GM23338 (cell line): ENCODE results near the gene MXRA8. TPM values are rescaled to one million over a fixed set of nuclear protein-coding genes. Genes with fewer than 3 reads are reported as not detected.
"Not testable (repeated sequence)": the region's sequence is repeated elsewhere in the genome, so short reads cannot be mapped to it uniquely, and the experiment has no call there.

Experiments used
- ATAC-seq: fragments of 200-7000 bp; cut with Tn5 transposase; 3 replicates; pipeline ENCODE4 v1.9.1; 2020
- DNase-seq: peaks from one replicate; pipeline ENCODE4 v3.0.0-alpha.2; 2015; ENCODE audit warnings: low spot score
- H2AFZ ChIP-seq: fragments of 200-600 bp; sonication (generic); 2 replicates; pipeline ENCODE4 v1.8.0; 2016; ENCODE audit warnings: antibody characterized with exemption, mild to moderate bottlenecking, moderate library complexity
- H3F3A ChIP-seq: fragments of 200-600 bp; sonication (generic); replicated peaks from 2 replicates; pipeline ENCODE4 v1.8.0; 2017; ENCODE audit warnings: antibody characterized with exemption, mixed run types, low read depth
- H3K27ac ChIP-seq: fragments of 200-600 bp; sonication (generic); 2 replicates; pipeline ENCODE4 v1.6.1; 2016; ENCODE audit warnings: low read depth
- H3K27me3 ChIP-seq: fragments of 200-600 bp; sonication (generic); 2 replicates; pipeline ENCODE4 v1.8.0; 2016; ENCODE audit warnings: mild to moderate bottlenecking, mixed run types, moderate library complexity; ENCODE audit not compliant: insufficient read depth
- H3K36me3 ChIP-seq: fragments of 200-600 bp; sonication (generic); 2 replicates; pipeline ENCODE4 v1.8.0; 2016; ENCODE audit warnings: mild to moderate bottlenecking; ENCODE audit not compliant: insufficient read depth
- H3K4me1 ChIP-seq: fragments of 200-600 bp; sonication (generic); 2 replicates; pipeline ENCODE4 v1.8.0; 2016; ENCODE audit warnings: mild to moderate bottlenecking, moderate library complexity; ENCODE audit not compliant: insufficient read depth
- H3K4me2 ChIP-seq: fragments of 200-600 bp; sonication (generic); 2 replicates; pipeline ENCODE4 v1.7.1; 2017; ENCODE audit warnings: mixed run types
- H3K4me3 ChIP-seq: fragments of 200-600 bp; sonication (generic); 2 replicates; pipeline ENCODE4 v1.6.1; 2016; ENCODE audit warnings: mixed run types
- H3K79me2 ChIP-seq: fragments of 200-600 bp; sonication (generic); replicated peaks from 2 replicates; pipeline ENCODE4 v1.8.0; 2017; ENCODE audit warnings: mild to moderate bottlenecking; ENCODE audit not compliant: insufficient read depth
- H3K9me2 ChIP-seq: fragments of 200-600 bp; sonication (generic); 2 replicates; pipeline ENCODE4 v1.8.0; 2017; ENCODE audit not compliant: insufficient read depth
- H4K20me1 ChIP-seq: fragments of 200-600 bp; sonication (generic); replicated peaks from 2 replicates; pipeline ENCODE4 v1.8.0; 2017; ENCODE audit warnings: mild to moderate bottlenecking; ENCODE audit not compliant: insufficient read depth
- H3K27ac Mint-ChIP-seq: 2 replicates; pipeline ENCODE4 v1.8.0; 2020; ENCODE audit warnings: inconsistent platforms, mild to moderate bottlenecking, moderate library complexity, mixed read lengths
- H3K27me3 Mint-ChIP-seq: 3 replicates; pipeline ENCODE4 v1.8.0; 2022; ENCODE audit warnings: low read depth, mild to moderate bottlenecking, moderate library complexity, mixed read lengths, inconsistent platforms; ENCODE audit not compliant: insufficient read depth, poor library complexity
- H3K36me3 Mint-ChIP-seq: 3 replicates; pipeline ENCODE4 v1.8.0; 2021; ENCODE audit warnings: low read depth, mild to moderate bottlenecking, inconsistent platforms, moderate library complexity, mixed read lengths
- H3K4me1 Mint-ChIP-seq: 3 replicates; pipeline ENCODE4 v1.8.0; 2020; ENCODE audit warnings: mild to moderate bottlenecking, inconsistent platforms, mixed read lengths
- H3K4me3 Mint-ChIP-seq: 3 replicates; pipeline ENCODE4 v1.8.0; 2021; ENCODE audit warnings: moderate library complexity, mild to moderate bottlenecking, inconsistent platforms, mixed read lengths
- H3K9me3 Mint-ChIP-seq: 3 replicates; pipeline ENCODE4 v1.8.0; 2020; ENCODE audit warnings: moderate library complexity, mild to moderate bottlenecking, inconsistent platforms, mixed read lengths
- CTCF ChIP-seq, 2 experiments: fragments of 200-600 bp in 1 of 2; sonication (generic) in 1 of 2; conservative IDR thresholded peaks; 2 replicates each; pipeline versions ENCODE4 v1.5.1 to v1.6.1; 2016 to 2017; ENCODE audit warnings: antibody characterized with exemption in 2 of 2, low read depth in 2 of 2, mild to moderate bottlenecking in 2 of 2, moderate library complexity in 1 of 2
- NANOG ChIP-seq: IDR thresholded peaks from 2 replicates; pipeline ENCODE4 v1.6.1; 2016; ENCODE audit warnings: antibody characterized with exemption, borderline replicate concordance
- POLR2AphosphoS5 ChIP-seq: IDR thresholded peaks from 2 replicates; pipeline ENCODE4 v1.6.1; 2016; ENCODE audit warnings: antibody characterized with exemption, low read depth
- REST ChIP-seq: IDR thresholded peaks from one replicate; pipeline ENCODE4 v1.6.1; 2018; ENCODE audit warnings: antibody characterized with exemption; ENCODE audit not compliant: unreplicated experiment
- polyA plus RNA-seq: library from polyadenylated mRNA; unstranded; fragments of >200 nt; fragmentation: Nextera tagmentation; extraction: Ambion mirVana; gene quantifications from 2 replicates; pipeline ENCODE4 v1.2.1, GENCODE V29; 2016
- total RNA-seq: library from RNA; depleted of rRNA; stranded (reverse); fragments of >200 nt; shearing (Covaris generic); gene quantifications from 2 replicates; pipeline ENCODE4 v1.2.3, GENCODE V29; 2014

MXRA8 gene
- total and polyA plus RNA-seq, 2 experiments from 2014 or later, result 9.1 to 17.2 TPM

GRCh38 chr1:1370771-1371300 is 12.5 kb upstream of the MXRA8 start (continued):
- TF ChIP-seq REST (no peak), CTCF (conservative IDR thresholded peaks at IDR 0.05; ENCODE audit: low read depth in 2 of 2) (no peak)

- not testable (repeated sequence) for ATAC-seq, H3K9me3 Mint-ChIP-seq, H3K4me3 Mint-ChIP-seq, H3K4me1 ChIP-seq, H3K36me3 Mint-ChIP-seq, H3K4me3 ChIP-seq, H3K27me3 ChIP-seq, H3K27ac ChIP-seq, H3K9me2 ChIP-seq, H3K36me3 ChIP-seq, DNase-seq, H3K4me1 Mint-ChIP-seq, H3K4me2 ChIP-seq, H2AFZ ChIP-seq, H3K27me3 Mint-ChIP-seq, H3K27ac Mint-ChIP-seq
- Histone ChIP-seq H3K79me2 (peaks cover 21% of the 10 kb centered on the region), H3F3A (peaks cover 24% of the 10 kb centered on the region), H4K20me1 (peaks cover 12% of the 10 kb centered on the region)
Measured at GRCh38 chr1:1370094-1370493, 11.7 kb upstream of the MXRA8 start.

- H3K9me2 ChIP-seq, result no peaks in the 10 kb centered on the region
- Mint-ChIP-seq H3K27ac (no peak overlapping the region), H3K36me3 (no peaks in the 10 kb centered on the region), H3K4me3 (no peak overlapping the region), H3K9me3 (no peaks in the 10 kb centered on the region; the same call in 2 of the 3 replicates), H3K27me3 (peaks cover 8% of the 10 kb centered on the region), H3K4me1 (peaks cover under 1% of the 10 kb centered on the region; the same call in 2 of the 3 replicates)
- peaks cover under 1% of the 10 kb centered on the region; the same call in 1 of the 2 replicates for H3K4me1 ChIP-seq
- H3K27ac ChIP-seq, result no peak overlapping the region
- DNase-seq, result no peak
- H3K79me2 ChIP-seq, result no peaks in the 10 kb centered on the region
- no peak for ATAC-seq
- H3K36me3 ChIP-seq, result no peaks in the 10 kb centered on the region
- H3K4me3 ChIP-seq, result no peak overlapping the region
- 0 out of 2 replicates have a peak, but pooled peaks cover 2% of the 10 kb centered on the region for H4K20me1 ChIP-seq
- no peak overlapping the region for H2AFZ ChIP-seq
- no peak overlapping the region for H3K4me2 ChIP-seq
- H3K27me3 ChIP-seq, result no peaks in the 10 kb centered on the region
- peaks cover 15% of the 10 kb centered on the region; the same call in 1 of the 2 replicates for H3F3A ChIP-seq
- TF ChIP-seq NANOG (no peak), REST (no peak), POLR2AphosphoS5 (no peak)
Measured at GRCh38 chr1:1367315-1367714, 9.0 kb upstream of the MXRA8 start.
